ENCODE data around the gene LIAS. TPM values are rescaled to one million over a fixed set of nuclear protein-coding genes. Genes with fewer than 3 reads are reported as not detected.

LIAS gene
- total RNA-seq, 4 donors from 2014 or later = 9.1 to 17.8 (median 13.1) TPM

GRCh38 chr4:39486221-39486804, 27.5 kb downstream of the LIAS start:
- H3K4me3 ChIP-seq = no peak overlapping the region
- H3K36me3 ChIP-seq = no peaks in the 10 kb centered on the region
- H3K4me1 ChIP-seq = no peaks in the 10 kb centered on the region
- H3K9me3 ChIP-seq = peaks cover 0 to 11% (median 10%) of the 10 kb centered on the region in 3 donors
- DNase-seq = no peak
- intact Hi-C loops (cut with DNase I) = no loop called here
- TF ChIP-seq POLR2A (IDR thresholded peaks at IDR 0.05) (no peak), CTCF (IDR thresholded peaks at IDR 0.05) (no peak)
- no peaks in the 10 kb centered on the region for H3K27me3 ChIP-seq
- whole genome bisulfite sequencing, 2 donors = 81 to 84% methylated on average over 10 of the region's 10 CpGs
- no peak overlapping the region for H3K27ac ChIP-seq

GRCh38 chr4:39490322-39490721, 31.5 kb downstream of the LIAS start:
- intact Hi-C loops (cut with DNase I) = no loop called here
- H3K27ac ChIP-seq = no peak overlapping the region
- no peaks in the 10 kb centered on the region for H3K9me3 ChIP-seq
- H3K4me1 ChIP-seq = peaks cover 0 to 17% (median 4%) of the 10 kb centered on the region in 3 donors
- no peak for TF ChIP-seq CTCF (IDR thresholded peaks at IDR 0.05)
- no peak for TF ChIP-seq POLR2A (IDR thresholded peaks at IDR 0.05)
- no peaks in the 10 kb centered on the region for H3K36me3 ChIP-seq
- DNase-seq = no peak
- 85 to 93% methylated on average over 2 of the region's 2 CpGs for WGBS, 2 donors
- H3K4me3 ChIP-seq = no peak overlapping the region
- no peaks in the 10 kb centered on the region for H3K27me3 ChIP-seq

- Histone ChIP-seq H3K27me3 (no peaks in the 10 kb centered on the region), H3K27ac (no peak overlapping the region), H3K4me3 (no peak overlapping the region), H3K36me3 (peaks cover 0 to 15% (median 0%) of the 10 kb centered on the region in 3 donors), H3K4me1 (peaks cover 0 to 35% (median 12%) of the 10 kb centered on the region in 3 donors), H3K9me3 (no peaks in the 10 kb centered on the region)
- intact Hi-C loops (cut with DNase I) = no loop called here
- WGBS, 2 donors = 82 to 100% methylated on average over 1 of the region's 1 CpG
- TF ChIP-seq POLR2A (IDR thresholded peaks at IDR 0.05) (no peak), CTCF (IDR thresholded peaks at IDR 0.05) (no peak)
- DNase-seq = no peak
Observed at GRCh38 chr4:39494354-39494753, 35.5 kb downstream of the LIAS start.

- intact Hi-C loops (cut with DNase I) = no loop called here
- peak overlapping the region; percentile 42 to 81 (median 68) for H3K27ac ChIP-seq
Observed at GRCh38 chr4:39495446-39496213, 36.8 kb downstream of the LIAS start.

More at GRCh38 chr4:39495446-39496213, 36.8 kb downstream of the LIAS start:
- Histone ChIP-seq H3K4me3 (no peak overlapping the region), H3K9me3 (no peaks in the 10 kb centered on the region), H3K36me3 (peaks cover 0 to 28% (median 0%) of the 10 kb centered on the region in 3 donors), H3K4me1 (peaks cover 0 to 35% (median 12%) of the 10 kb centered on the region in 3 donors), H3K27me3 (no peaks in the 10 kb centered on the region)
- TF ChIP-seq POLR2A (IDR thresholded peaks at IDR 0.05) = no peak
- TF ChIP-seq CTCF (IDR thresholded peaks at IDR 0.05) = no peak
- DNase-seq = no peak
- 41 to 50% methylated on average over 4 of the region's 4 CpGs for WGBS, 2 donors
